Right ventricle myocardium superior (tissue), 1 donor: ENCODE data around the gene GPR183. TPM values are rescaled to one million over a fixed set of nuclear protein-coding genes. Genes with fewer than 3 reads are reported as not detected.

Experiments
- ATAC-seq: fragments of 200-7000 bp; cut with Tn5 transposase; one replicate; pipeline ENCODE4 v1.9.1; 2020; ENCODE audit warnings: mild to moderate bottlenecking; ENCODE audit not compliant: poor library complexity
- DNase-seq: peaks from one replicate; pipeline ENCODE4 v3.0.0-alpha.2; 2020
- intact Hi-C: fragments of 100-400 bp; cut with DNase I; formaldehyde crosslinking; loops from one replicate; pipeline ENCODE4 v1.11.2; 2022
- total RNA-seq: library from RNA; stranded (reverse); fragmentation: NEBNext Ultra II Directional; extraction: Animal tissue kit (Norgen Biotek cat#: 25700); gene quantifications from one replicate; pipeline ENCODE4 v1.2.1, GENCODE V29; 2021
- donor health status: DM: no; HTN: yes; CAD: no; lungs with severe emphysema.

GPR183 gene
- total RNA-seq, 1 donor from 2014 or later, result 1.6 TPM

GRCh38 chr13:99301913-99302636 is 5.1 kb downstream of the GPR183 start:
- intact Hi-C loops, result no loop called here
- DNase-seq (no peak), ATAC-seq (no peak)

- intact Hi-C loops, result no loop called here
- no peak for DNase-seq
Observed at GRCh38 chr13:99301056-99301838, 6.0 kb downstream of the GPR183 start.

GRCh38 chr13:99299920-99300341 is 7.3 kb downstream of the GPR183 start:
- no peak for ATAC-seq
- no peak for DNase-seq
- intact Hi-C loops, result no loop called here

More at GRCh38 chr13:99301056-99301838, 6.0 kb downstream of the GPR183 start:
- no peak for ATAC-seq

GRCh38 chr13:99299256-99299919 is 7.8 kb downstream of the GPR183 start:
- DNase-seq, result no peak
- ATAC-seq, result no peak
- intact Hi-C loops, result no loop called here

- DNase-seq, result no peak
- ATAC-seq, result no peak
- intact Hi-C loops, result no loop called here
Observed at GRCh38 chr13:99298056-99298455, 9.1 kb downstream of the GPR183 start.

- DNase-seq, result no peak
- intact Hi-C loops, result no loop called here
- ATAC-seq, result no peak
Observed at GRCh38 chr13:99297331-99297730, 9.9 kb downstream of the GPR183 start.

- no peak for ATAC-seq
- no peak for DNase-seq
- intact Hi-C loops, result no loop called here
Observed at GRCh38 chr13:99296398-99296797, 10.8 kb downstream of the GPR183 start.

GRCh38 chr13:99295488-99296252 is 11.5 kb downstream of the GPR183 start:
- ATAC-seq (no peak), DNase-seq (no peak)
- intact Hi-C loops, result no loop called here

- no peak for DNase-seq
- no peak for ATAC-seq
- intact Hi-C loops, result no loop called here
Observed at GRCh38 chr13:99294958-99295357, 12.2 kb downstream of the GPR183 start.

- ATAC-seq, result no peak
- intact Hi-C loops, result no loop called here
- DNase-seq, result no peak
Observed at GRCh38 chr13:99294198-99294597, 13.0 kb downstream of the GPR183 start.

- DNase-seq (no peak), ATAC-seq (no peak)
- intact Hi-C loops, result no loop called here
Observed at GRCh38 chr13:99293178-99293577, 14.0 kb downstream of the GPR183 start.

GRCh38 chr13:99290894-99291293 is 16.3 kb downstream of the GPR183 start:
- no peak for DNase-seq
- no peak for ATAC-seq
- intact Hi-C loops, result no loop called here

- no peak for ATAC-seq
- DNase-seq, result no peak
- intact Hi-C loops, result no loop called here
Observed at GRCh38 chr13:99289674-99290337, 17.4 kb downstream of the GPR183 start.

- intact Hi-C loops, result no loop called here
- DNase-seq (no peak), ATAC-seq (no peak)
Observed at GRCh38 chr13:99289271-99289670, 17.9 kb downstream of the GPR183 start.

GRCh38 chr13:99288089-99288488 is 19.1 kb downstream of the GPR183 start:
- DNase-seq (no peak), ATAC-seq (peak; percentile 36)
- intact Hi-C loops, result no loop called here

- ATAC-seq, result no peak
- DNase-seq, result no peak
- intact Hi-C loops, result no loop called here
Observed at GRCh38 chr13:99287551-99287950, 19.6 kb downstream of the GPR183 start.

GRCh38 chr13:99285432-99286182 is 21.6 kb downstream of the GPR183 start:
- no peak for DNase-seq
- ATAC-seq, result peak; percentile 69
- intact Hi-C loops, result no loop called here
